Spleen (tissue), 7 donors: ENCODE measurements around the gene DNPH1.

Experiments used
- CTCF ChIP-seq, 11 experiments: fragments of 200-600 bp in 7 of 11; fragments of 450-650 bp in 4 of 11; sonication (generic) in 4 of 11; IDR thresholded peaks in 8 of 11; conservative IDR thresholded peaks in 3 of 11; 1 replicate in 7 of 11; 2 replicates in 4 of 11; pipeline versions ENCODE4 v1.4.0 to v1.8.0; 2016 to 2021; ENCODE audit warnings: antibody characterized with exemption in 11 of 11, inconsistent platforms in 4 of 11, mild to moderate bottlenecking in 1 of 11
- POLR2A ChIP-seq, 3 donors: fragments of 450-650 bp; IDR thresholded peaks; one replicate each; pipeline ENCODE4 v1.5.1; 2017; ENCODE audit warnings: antibody characterized with exemption in 3 of 3, mild to moderate bottlenecking in 1 of 3
- POLR2AphosphoS5 ChIP-seq, 3 donors: sonication (generic); formaldehyde crosslinking; IDR thresholded peaks; one replicate each; pipeline ENCODE4 v1.5.1; 2017; ENCODE audit warnings: antibody characterized with exemption in 3 of 3
- donor health status: DM: no; HTN: no; CAD: no; lungs with moderate emphysema.
- donor health status: DM: no; HTN: no; CAD: no.
- donor health status: DM: no; HTN: no; CAD: no.

GRCh38 chr6:43222418-43223059 lies 6.7 kb downstream of the DNPH1 start:
- TF ChIP-seq CTCF (IDR thresholded peaks at IDR 0.05 in 8 of 11, conservative IDR thresholded peaks at IDR 0.05 in 3 of 11) = no peak
- TF ChIP-seq POLR2A (IDR thresholded peaks at IDR 0.05) = no peak
- no peak for TF ChIP-seq POLR2AphosphoS5 (IDR thresholded peaks at IDR 0.05)
